ENCODE measurements around the gene SLC43A2. TPM values are rescaled to one million over a fixed set of nuclear protein-coding genes. Genes with fewer than 3 reads are reported as not detected.

SLC43A2 gene
- total RNA-seq, 1 experiment from 2014 or later, result 0.06 TPM

GRCh38 chr17:1580979-1581676 lies 47.5 kb downstream of the SLC43A2 start:
- no peak for DNase-seq (ENCODE audit: low spot score)
- Histone ChIP-seq H3K27me3 (replicated peaks; ENCODE audit: insufficient read depth, low read depth, low read length, poor library complexity) (no peaks in the 10 kb centered on the region), H3K4me1 (ENCODE audit: insufficient read depth, low read length, poor library complexity, severe bottlenecking) (no peaks in the 10 kb centered on the region), H3K9me3 (ENCODE audit: low read depth, low read length, poor library complexity, severe bottlenecking) (no peaks in the 10 kb centered on the region), H3K36me3 (ENCODE audit: insufficient read depth, low read length, poor library complexity, severe bottlenecking) (no peaks in the 10 kb centered on the region), H3K27ac (ENCODE audit: low read depth, low read length, poor library complexity, severe bottlenecking) (no peak overlapping the region), H3K4me3 (ENCODE audit: low read depth, low read length, poor library complexity, severe bottlenecking) (no peak overlapping the region)
- intact Hi-C loops (cut with micrococcal nuclease; ENCODE audit: unreplicated experiment), result no loop called here
- ChIA-PET POLR2A (ENCODE audit: low non-redundant PET) (no interaction called here), CTCF (no interaction called here)
- no peak for TF ChIP-seq EZH2 (IDR thresholded peaks at IDR 0.05; ENCODE audit: borderline replicate concordance, low read depth, low read length, poor library complexity, severe bottlenecking)
- TF ChIP-seq, protein P1, sequence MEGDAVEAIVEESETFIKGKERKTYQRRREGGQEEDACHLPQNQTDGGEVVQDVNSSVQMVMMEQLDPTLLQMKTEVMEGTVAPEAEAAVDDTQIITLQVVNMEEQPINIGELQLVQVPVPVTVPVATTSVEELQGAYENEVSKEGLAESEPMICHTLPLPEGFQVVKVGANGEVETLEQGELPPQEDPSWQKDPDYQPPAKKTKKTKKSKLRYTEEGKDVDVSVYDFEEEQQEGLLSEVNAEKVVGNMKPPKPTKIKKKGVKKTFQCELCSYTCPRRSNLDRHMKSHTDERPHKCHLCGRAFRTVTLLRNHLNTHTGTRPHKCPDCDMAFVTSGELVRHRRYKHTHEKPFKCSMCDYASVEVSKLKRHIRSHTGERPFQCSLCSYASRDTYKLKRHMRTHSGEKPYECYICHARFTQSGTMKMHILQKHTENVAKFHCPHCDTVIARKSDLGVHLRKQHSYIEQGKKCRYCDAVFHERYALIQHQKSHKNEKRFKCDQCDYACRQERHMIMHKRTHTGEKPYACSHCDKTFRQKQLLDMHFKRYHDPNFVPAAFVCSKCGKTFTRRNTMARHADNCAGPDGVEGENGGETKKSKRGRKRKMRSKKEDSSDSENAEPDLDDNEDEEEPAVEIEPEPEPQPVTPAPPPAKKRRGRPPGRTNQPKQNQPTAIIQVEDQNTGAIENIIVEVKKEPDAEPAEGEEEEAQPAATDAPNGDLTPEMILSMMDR (conservative IDR thresholded peaks at IDR 0.05; ENCODE audit: low read depth, low read length), result no peak
- no TSS peak for BruUV-seq (replicated peaks)

DNA sequence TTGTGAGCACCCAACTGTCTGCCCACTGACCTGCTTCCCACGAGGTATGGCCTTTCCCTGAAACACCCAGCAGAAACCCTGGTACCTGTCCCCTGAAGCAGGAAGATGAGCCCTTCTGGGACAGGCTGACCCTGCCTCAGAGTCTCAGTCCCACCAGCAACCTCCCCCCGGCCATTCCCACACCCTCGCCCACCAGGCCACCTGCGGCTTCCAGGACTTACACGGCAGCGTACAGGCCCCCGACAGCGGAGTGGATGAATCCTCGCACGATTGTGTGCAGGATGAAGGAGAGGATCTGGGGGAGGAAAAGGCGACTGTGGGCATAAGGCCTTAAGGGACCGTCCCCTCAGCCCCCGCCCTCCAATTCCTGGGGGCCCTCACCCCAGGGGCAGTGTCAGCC lies 50.6 kb downstream of the SLC43A2 start:
- TF ChIP-seq EZH2 (IDR thresholded peaks at IDR 0.05; ENCODE audit: borderline replicate concordance, low read depth, low read length, poor library complexity, severe bottlenecking), result no peak
- TF ChIP-seq, protein P1 (conservative IDR thresholded peaks at IDR 0.05; ENCODE audit: low read depth, low read length), result no peak
- Histone ChIP-seq H3K4me1 (ENCODE audit: insufficient read depth, low read length, poor library complexity, severe bottlenecking) (no peaks in the 10 kb centered on the region), H3K4me3 (ENCODE audit: low read depth, low read length, poor library complexity, severe bottlenecking) (no peak overlapping the region), H3K27me3 (replicated peaks; ENCODE audit: insufficient read depth, low read depth, low read length, poor library complexity) (no peaks in the 10 kb centered on the region), H3K36me3 (ENCODE audit: insufficient read depth, low read length, poor library complexity, severe bottlenecking) (no peaks in the 10 kb centered on the region), H3K9me3 (ENCODE audit: low read depth, low read length, poor library complexity, severe bottlenecking) (no peaks in the 10 kb centered on the region), H3K27ac (ENCODE audit: low read depth, low read length, poor library complexity, severe bottlenecking) (no peak overlapping the region)
- CTCF ChIA-PET, result no interaction called here
- DNase-seq (ENCODE audit: low spot score), result no peak
- intact Hi-C loops (cut with micrococcal nuclease; ENCODE audit: unreplicated experiment), result no loop called here
- POLR2A ChIA-PET (ENCODE audit: low non-redundant PET), result no interaction called here
- no TSS peak for BruUV-seq (replicated peaks)

- BruUV-seq (replicated peaks), result no TSS peak
- DNase-seq (ENCODE audit: low spot score), result no peak
- Histone ChIP-seq H3K36me3 (ENCODE audit: insufficient read depth, low read length, poor library complexity, severe bottlenecking) (no peaks in the 10 kb centered on the region), H3K4me1 (ENCODE audit: insufficient read depth, low read length, poor library complexity, severe bottlenecking) (no peaks in the 10 kb centered on the region), H3K27ac (ENCODE audit: low read depth, low read length, poor library complexity, severe bottlenecking) (no peak overlapping the region), H3K9me3 (ENCODE audit: low read depth, low read length, poor library complexity, severe bottlenecking) (no peaks in the 10 kb centered on the region), H3K4me3 (ENCODE audit: low read depth, low read length, poor library complexity, severe bottlenecking) (no peak overlapping the region), H3K27me3 (replicated peaks; ENCODE audit: insufficient read depth, low read depth, low read length, poor library complexity) (no peaks in the 10 kb centered on the region)
- TF ChIP-seq, protein P1 (conservative IDR thresholded peaks at IDR 0.05; ENCODE audit: low read depth, low read length), result no peak
- no peak for TF ChIP-seq EZH2 (IDR thresholded peaks at IDR 0.05; ENCODE audit: borderline replicate concordance, low read depth, low read length, poor library complexity, severe bottlenecking)
- CTCF ChIA-PET, result no interaction called here
- intact Hi-C loops (cut with micrococcal nuclease; ENCODE audit: unreplicated experiment), result no loop called here
- POLR2A ChIA-PET (ENCODE audit: low non-redundant PET), result no interaction called here
Observed at GRCh38 chr17:1577583-1578013, 51.0 kb downstream of the SLC43A2 start.

All from A673 (cell line).